ENCODE results near the gene EHF. TPM values are rescaled to one million over a fixed set of nuclear protein-coding genes. Genes with fewer than 3 reads are reported as not detected.

The EHF gene
- total RNA-seq, 2 donors from 2014 or later, result 0.35 TPM; not detected in 1

DNA sequence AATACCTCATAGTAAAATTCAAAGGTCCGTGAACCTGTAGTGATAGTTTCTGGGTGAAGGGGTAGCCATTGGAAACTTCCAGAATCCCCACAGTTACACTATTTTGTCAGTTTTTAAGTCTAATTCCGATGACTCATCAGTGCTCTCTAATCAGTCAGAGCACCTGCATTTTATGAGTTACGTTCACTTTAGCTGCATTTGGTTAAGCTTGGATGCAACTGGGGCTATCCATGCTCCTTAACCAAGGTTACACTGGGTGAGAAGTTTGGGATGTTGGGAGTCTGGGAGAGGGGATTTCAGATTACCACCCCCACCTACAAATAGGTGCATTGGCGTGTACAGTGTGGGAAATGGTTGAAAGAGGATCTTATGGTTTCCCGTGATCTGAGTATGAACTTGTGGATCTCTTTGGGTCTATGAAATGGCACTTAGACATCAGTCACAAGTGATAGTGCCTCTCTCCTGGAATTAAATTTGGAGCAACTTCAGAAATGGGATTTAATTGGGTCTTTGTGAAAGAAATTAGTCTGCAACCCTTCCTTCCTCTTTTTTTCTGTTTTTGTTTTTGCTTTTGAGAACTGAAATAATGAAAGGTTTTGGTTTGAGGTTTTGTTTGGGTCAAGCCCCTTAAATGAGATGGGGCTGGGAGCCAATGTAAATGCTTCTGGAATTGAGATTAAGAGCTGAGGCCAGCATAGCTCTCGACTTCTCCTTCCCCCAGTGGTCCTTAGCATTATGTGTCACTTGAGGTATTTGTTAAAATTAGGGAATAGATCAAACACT lies 31.5 kb downstream of the EHF start:
- H3K4me3 Mint-ChIP-seq, result no peak overlapping the region
- H3K27me3 Mint-ChIP-seq, result peaks cover 20% of the 10 kb centered on the region
- no peak overlapping the region for H3K27ac Mint-ChIP-seq
- no peak for ATAC-seq (replicated peaks)
- H3K9me3 Mint-ChIP-seq, result no peaks in the 10 kb centered on the region
- H3K4me1 Mint-ChIP-seq, result peaks cover 28% of the 10 kb centered on the region
- peaks cover 5% of the 10 kb centered on the region for H3K36me3 Mint-ChIP-seq (ENCODE audit: low read depth)

DNA sequence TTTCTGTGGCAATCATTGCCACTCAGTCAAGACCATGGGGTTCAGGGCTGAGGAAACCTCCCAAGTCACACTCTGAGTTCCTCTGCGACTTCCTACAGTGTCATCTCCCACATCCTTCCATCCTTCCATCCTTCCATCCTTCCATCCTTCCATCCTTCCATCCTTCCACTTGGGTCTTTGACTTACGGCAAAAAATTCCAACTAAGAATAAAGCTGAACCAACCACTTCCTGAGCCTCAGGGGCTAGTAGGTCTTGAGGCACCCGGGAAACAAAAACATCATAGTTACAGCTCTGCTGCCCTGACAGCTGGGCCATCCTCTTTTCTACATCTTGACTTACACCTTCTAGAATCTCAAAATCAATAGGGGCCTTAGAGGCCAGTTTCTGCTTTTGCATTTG lies 32.1 kb downstream of the EHF start:
- Mint-ChIP-seq H3K4me1 (peaks cover 28% of the 10 kb centered on the region), H3K4me3 (no peak overlapping the region), H3K9me3 (no peaks in the 10 kb centered on the region), H3K36me3 (ENCODE audit: low read depth) (peaks cover 5% of the 10 kb centered on the region), H3K27ac (no peak overlapping the region), H3K27me3 (peaks cover 17% of the 10 kb centered on the region)
- ATAC-seq (replicated peaks), result no peak

DNA sequence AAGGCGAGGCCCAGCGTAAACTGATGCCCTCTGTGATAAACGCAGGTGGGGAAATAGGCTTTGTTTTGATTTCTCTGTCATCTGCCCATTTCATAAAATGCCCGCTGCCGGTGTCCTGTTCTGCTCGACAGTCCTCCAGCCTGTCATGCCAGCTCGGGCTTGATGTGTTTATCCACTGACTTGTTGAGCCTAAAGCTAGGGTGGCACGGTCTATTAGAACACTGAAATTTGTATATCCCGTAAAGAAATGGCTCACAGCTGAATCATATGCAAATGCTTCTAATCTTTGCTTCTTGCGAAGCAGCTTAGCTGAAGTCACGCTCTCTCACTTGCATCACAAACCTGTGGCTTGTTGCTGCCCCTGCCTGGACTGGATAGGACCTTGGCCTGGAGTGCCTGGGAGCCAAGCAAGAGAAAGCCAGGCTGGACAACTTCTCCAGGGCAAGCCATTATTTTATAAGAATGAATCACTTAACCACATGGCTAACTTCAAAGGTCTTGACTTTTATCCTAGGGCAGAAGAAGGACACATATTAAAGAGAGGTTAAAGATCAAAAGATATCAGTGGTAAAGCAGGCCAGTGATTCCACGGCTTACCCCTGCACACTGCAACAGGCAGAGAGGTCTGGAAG lies 33.1 kb downstream of the EHF start:
- peak overlapping the region; percentile 28 for H3K27ac Mint-ChIP-seq

DNA sequence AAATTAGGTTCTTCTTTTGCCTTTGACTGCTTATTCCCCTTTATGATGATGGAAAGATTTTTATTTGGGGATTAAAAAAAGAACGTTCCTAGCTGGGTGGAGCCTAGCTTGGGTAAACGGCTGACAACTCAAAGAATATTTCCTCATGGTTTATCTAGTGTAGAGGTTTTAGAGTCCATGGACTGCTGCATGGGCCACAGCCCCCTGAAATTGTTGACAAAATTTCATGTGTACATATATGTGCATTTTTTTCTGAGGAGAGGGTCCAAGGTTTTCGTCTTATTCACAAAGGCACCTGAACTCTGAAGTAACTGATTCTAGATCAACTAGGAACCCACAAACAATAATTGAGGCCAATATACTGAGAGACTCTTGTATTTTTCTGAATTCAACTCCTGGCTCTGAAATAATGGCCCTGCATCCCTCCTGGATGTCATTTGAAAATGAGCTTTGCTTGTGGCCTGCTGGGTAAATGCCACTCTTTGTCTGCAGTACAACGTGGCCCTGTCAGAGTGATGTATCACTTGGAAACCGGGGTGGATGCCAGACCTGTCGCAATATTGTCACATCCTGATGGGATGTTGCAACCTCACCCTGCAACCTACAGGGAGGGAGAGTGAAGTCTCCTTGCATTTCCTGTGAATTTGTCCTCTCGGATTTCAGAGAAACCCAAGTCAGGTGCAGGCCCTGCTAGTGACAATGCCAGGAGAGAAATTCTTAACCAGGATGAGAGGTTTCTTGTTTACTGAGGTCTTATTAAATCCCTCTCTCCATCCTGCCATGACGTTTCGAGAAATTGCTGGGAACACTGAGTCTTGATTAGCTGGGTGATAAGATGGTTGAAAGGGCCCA lies 33.8 kb downstream of the EHF start:
- Mint-ChIP-seq H3K36me3 (ENCODE audit: low read depth) (peaks cover 5% of the 10 kb centered on the region), H3K27me3 (peaks cover 27% of the 10 kb centered on the region), H3K4me3 (peak overlapping the region; percentile 21), H3K9me3 (no peaks in the 10 kb centered on the region), H3K27ac (peak overlapping the region; percentile 28), H3K4me1 (peaks cover 28% of the 10 kb centered on the region)
- no peak for ATAC-seq (replicated peaks)

More for the DNA sequence above, 33.1 kb downstream of the EHF start:
- H3K4me3 Mint-ChIP-seq, result peak overlapping the region; percentile 21
- peaks cover 5% of the 10 kb centered on the region for H3K36me3 Mint-ChIP-seq (ENCODE audit: low read depth)
- H3K4me1 Mint-ChIP-seq, result peaks cover 28% of the 10 kb centered on the region
- H3K9me3 Mint-ChIP-seq, result no peaks in the 10 kb centered on the region
- peak; percentile 52 for ATAC-seq (replicated peaks)
- H3K27me3 Mint-ChIP-seq, result peaks cover 21% of the 10 kb centered on the region

DNA sequence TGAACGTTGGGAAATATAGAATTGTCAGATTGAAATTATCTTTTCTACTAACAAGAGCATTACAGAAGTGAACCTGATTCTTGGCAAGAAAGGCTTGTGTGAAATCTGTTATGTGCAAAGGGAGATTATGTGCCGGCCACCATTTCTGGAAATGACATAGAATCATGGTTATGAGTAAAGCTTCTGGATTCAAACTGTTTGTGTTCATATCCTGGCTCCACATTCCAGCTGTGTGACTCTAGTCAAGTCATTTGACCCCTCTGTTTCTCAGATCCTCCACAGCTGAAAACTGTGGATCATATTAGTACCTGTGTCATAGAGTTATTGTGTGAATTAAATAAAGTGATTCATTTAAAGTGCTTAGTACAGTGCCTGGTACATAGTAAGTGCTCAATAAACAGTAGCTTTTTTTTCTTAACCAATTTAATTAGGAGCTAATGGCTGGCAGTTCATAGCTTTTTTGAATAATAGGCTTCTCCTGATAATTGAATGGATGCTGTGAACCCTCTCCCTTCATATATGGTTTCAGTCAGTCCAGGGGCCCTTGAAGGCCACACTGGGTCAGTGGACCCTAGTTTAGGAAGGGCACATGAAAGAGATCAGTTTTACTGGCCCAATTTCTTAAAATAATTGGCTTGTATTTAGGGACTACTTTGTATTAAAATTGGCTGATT lies 34.6 kb downstream of the EHF start:
- ATAC-seq (replicated peaks), result peak; percentile 16
- Mint-ChIP-seq H3K36me3 (ENCODE audit: low read depth) (peaks cover 3% of the 10 kb centered on the region), H3K4me1 (peaks cover 26% of the 10 kb centered on the region), H3K27me3 (peaks cover 30% of the 10 kb centered on the region), H3K4me3 (no peak overlapping the region), H3K9me3 (no peaks in the 10 kb centered on the region), H3K27ac (no peak overlapping the region)

DNA sequence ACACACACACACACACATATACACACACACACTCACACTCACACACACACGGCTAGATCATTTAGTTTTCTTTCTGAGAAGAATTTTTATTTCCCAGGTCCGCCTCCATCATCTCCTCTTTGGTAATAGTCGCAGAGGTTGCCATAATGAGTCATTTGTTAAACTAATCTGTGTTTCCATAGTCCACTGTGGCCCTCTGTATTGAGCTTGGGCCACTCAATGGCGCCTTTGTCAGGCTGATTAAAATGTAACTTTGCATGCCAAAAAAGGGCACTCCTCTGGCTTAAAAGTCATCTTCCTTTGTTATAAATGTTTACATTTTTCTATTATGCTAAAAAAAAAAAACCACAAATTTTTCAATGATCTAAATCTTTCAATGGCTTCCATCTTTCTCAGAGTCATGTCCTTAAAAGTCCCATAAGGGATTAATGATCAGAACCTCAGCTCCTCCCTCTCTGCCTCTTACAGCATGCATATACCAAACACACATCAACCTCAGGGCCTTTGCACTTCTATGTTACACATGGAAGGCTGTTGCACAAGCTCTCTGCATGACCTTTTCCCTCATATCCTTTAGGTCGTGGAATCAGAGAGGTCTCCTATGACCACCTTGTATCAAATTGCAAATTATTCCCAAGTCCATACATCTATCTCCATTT lies 35.3 kb downstream of the EHF start:
- Mint-ChIP-seq H3K27ac (no peak overlapping the region), H3K27me3 (peaks cover 30% of the 10 kb centered on the region), H3K9me3 (no peaks in the 10 kb centered on the region), H3K4me3 (no peak overlapping the region), H3K4me1 (peaks cover 20% of the 10 kb centered on the region), H3K36me3 (ENCODE audit: low read depth) (no peaks in the 10 kb centered on the region)
- ATAC-seq (replicated peaks), result no peak

DNA sequence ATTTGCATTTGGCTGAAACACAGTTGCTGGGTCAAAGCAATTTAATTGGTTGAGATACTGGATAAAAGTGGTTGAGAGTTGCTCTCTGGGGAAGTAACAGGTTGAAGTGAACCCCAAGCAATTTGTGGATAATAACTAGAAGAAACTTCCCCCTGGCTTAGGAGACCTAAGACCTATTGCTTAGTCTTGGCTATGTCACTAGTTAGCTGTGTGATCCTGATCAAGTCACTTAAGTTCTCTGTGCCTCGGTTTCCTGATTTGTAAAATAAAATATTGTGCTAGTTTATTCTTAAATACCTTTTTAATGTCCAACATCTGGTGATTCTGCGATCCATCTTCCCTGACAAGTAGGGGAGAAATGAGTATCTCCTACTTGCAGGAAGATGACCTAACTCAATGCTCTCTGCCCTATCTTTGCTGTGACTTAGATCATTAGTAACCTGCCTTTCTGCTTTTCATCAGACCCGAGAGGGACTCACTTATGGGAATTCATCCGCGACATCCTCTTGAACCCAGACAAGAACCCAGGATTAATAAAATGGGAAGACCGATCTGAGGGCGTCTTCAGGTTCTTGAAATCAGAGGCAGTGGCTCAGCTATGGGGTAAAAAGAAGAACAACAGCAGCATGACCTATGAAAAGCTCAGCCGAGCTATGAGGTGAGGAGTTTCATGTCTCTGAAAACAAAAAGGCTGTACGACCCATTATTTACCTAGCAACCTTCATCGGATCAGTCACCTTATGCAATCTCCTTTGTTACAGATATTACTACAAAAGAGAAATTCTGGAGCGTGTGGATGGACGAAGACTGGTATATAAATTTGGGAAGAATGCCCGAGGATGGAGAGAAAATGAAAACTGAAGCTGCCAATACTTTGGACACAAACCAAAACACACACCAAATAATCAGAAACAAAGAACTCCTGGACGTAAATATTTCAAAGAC lies 37.5 kb downstream of the EHF start:
- H3K27ac Mint-ChIP-seq, result no peak overlapping the region
- no peaks in the 10 kb centered on the region for H3K9me3 Mint-ChIP-seq
- peaks cover 6% of the 10 kb centered on the region for H3K4me1 Mint-ChIP-seq
- no peaks in the 10 kb centered on the region for H3K36me3 Mint-ChIP-seq (ENCODE audit: low read depth)
- peaks cover 32% of the 10 kb centered on the region for H3K27me3 Mint-ChIP-seq
- H3K4me3 Mint-ChIP-seq, result no peak overlapping the region
- ATAC-seq (replicated peaks), result no peak

DNA sequence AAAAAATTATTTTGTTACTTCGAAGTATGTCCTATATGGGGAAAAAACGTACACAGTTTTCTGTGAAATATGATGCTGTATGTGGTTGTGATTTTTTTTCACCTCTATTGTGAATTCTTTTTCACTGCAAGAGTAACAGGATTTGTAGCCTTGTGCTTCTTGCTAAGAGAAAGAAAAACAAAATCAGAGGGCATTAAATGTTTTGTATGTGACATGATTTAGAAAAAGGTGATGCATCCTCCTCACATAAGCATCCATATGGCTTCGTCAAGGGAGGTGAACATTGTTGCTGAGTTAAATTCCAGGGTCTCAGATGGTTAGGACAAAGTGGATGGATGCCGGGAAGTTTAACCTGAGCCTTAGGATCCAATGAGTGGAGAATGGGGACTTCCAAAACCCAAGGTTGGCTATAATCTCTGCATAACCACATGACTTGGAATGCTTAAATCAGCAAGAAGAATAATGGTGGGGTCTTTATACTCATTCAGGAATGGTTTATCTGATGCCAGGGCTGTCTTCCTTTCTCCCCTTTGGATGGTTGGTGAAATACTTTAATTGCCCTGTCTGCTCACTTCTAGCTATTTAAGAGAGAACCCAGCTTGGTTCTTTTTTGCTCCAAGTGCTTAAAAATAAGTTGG lies 38.3 kb downstream of the EHF start:
- no peak for ATAC-seq (replicated peaks)
- Mint-ChIP-seq H3K27ac (no peak overlapping the region), H3K9me3 (no peaks in the 10 kb centered on the region), H3K27me3 (peaks cover 35% of the 10 kb centered on the region), H3K4me3 (no peak overlapping the region), H3K4me1 (peaks cover 1% of the 10 kb centered on the region), H3K36me3 (ENCODE audit: low read depth) (no peaks in the 10 kb centered on the region)

DNA sequence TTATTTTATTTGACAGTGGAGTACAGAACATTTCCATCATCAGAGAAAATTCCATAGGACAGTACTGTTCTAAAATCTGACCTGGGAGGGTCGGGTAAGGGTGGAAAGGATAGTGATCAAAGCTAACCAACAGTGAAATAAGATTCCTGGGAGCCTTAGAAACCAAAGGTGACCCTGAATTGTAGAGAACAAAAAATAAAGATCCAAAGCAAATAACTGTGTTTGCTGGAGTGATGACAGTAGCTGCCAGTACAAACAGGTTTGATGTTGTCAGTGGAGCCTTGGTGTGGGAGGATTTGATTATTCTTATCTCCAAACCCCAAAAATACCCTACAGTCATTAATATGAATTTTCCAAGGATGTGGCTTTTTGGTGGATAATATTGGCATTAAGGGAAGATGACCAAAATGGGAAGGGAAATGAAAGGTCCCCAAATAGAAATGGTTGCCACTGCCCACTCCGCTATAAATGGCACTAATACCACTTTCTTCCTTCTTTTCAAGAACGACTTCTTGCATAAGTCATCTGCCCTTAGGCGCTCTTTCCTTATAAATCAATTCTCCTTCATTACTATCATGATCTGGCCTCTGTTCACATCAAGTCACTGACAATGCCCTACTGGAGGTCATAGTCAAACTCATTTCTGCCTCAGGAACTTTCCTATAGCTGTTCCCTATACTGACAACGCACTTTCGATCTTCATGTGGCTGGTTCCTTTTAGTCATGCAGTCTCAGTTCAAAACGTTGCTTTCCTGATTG lies 44.4 kb downstream of the EHF start:
- H3K4me1 Mint-ChIP-seq, result peaks cover 4% of the 10 kb centered on the region
- no peaks in the 10 kb centered on the region for H3K36me3 Mint-ChIP-seq (ENCODE audit: low read depth)
- no peak overlapping the region for H3K4me3 Mint-ChIP-seq
- H3K27me3 Mint-ChIP-seq, result peaks cover 35% of the 10 kb centered on the region
- peak; percentile 71 for ATAC-seq (replicated peaks)
- H3K27ac Mint-ChIP-seq, result no peak overlapping the region
- no peaks in the 10 kb centered on the region for H3K9me3 Mint-ChIP-seq

DNA sequence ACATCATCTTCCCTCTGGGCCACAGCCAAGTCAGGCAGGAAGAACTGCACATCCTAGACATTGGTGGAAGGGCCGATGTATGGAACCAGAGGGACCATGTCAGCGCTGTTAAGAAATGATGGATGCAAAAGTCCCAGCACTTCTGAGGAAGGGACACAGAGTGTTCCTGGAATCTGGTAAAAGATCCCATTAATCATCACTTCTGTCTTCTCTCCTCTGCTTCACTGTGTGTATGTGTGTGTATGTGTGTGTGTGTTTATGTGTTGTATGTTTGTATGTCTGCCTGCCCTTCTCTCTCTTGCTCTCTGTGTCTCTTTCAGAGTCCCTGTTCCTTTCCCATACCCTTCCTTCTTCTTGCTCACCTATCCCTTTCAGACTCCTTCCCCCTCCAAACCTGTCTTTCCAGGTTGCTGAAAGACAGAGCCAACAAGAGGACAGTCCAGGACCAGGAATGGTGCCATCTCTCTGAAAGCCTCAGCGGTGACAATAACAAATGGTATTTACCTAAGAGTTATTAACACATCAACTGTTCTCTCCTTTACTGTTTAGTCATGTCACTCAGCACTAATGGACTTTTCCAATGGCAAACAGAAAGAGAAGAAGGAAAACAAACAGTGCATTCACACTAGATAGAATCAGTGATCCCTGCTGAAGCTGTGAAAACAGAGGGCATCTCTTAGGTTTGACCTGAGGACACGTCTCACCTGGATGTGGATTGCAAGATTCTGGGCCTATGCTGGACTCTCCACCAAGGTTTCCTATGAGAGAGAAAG lies 47.1 kb downstream of the EHF start:
- Mint-ChIP-seq H3K27ac (no peak overlapping the region), H3K36me3 (ENCODE audit: low read depth) (no peaks in the 10 kb centered on the region), H3K4me1 (peaks cover 4% of the 10 kb centered on the region), H3K4me3 (no peak overlapping the region), H3K27me3 (peaks cover 29% of the 10 kb centered on the region), H3K9me3 (no peaks in the 10 kb centered on the region)
- no peak for ATAC-seq (replicated peaks)

DNA sequence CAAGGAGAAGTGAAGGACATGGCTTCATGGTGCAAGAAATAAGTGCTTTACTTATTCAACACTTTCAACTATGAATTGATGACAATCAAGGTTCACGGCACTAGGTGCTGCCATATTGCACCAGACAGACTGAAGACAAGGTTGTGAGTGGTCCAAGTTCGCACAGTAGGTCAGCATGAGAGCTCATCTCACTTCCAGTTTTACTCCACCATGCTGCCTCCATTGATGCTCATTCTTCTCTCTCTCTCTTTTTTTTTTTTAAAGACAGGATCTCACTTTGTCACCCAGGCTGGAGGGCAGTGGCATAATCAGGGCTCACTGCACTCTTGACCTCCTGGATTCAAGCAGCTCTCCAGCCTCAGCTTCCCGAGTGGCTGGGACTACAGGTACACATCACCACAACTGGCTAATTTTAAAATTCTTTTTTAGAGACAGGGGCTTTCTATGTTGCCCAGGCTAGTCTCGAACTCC lies 47.7 kb downstream of the EHF start:
- H3K4me3 Mint-ChIP-seq, result no peak overlapping the region
- H3K27me3 Mint-ChIP-seq, result peaks cover 26% of the 10 kb centered on the region

More for the DNA sequence above, 47.7 kb downstream of the EHF start:
- no peaks in the 10 kb centered on the region for H3K36me3 Mint-ChIP-seq (ENCODE audit: low read depth)
- H3K9me3 Mint-ChIP-seq, result no peaks in the 10 kb centered on the region
- peaks cover 4% of the 10 kb centered on the region for H3K4me1 Mint-ChIP-seq
- ATAC-seq (replicated peaks), result no peak
- no peak overlapping the region for H3K27ac Mint-ChIP-seq
